HG03457 (cell line): ENCODE data around the gene ADCYAP1.
"Not testable (repeated sequence)": the region's sequence is repeated elsewhere in the genome, so short reads cannot be mapped to it uniquely, and the experiment has no call there.

Experiments
- ATAC-seq: cut with Tn5 transposase; IDR thresholded peaks from one replicate; pipeline ENCODE4 v1.9.1; 2021; ENCODE audit warnings: moderate number of reproducible peaks; ENCODE audit not compliant: unreplicated experiment

Gene ADCYAP1

DNA sequence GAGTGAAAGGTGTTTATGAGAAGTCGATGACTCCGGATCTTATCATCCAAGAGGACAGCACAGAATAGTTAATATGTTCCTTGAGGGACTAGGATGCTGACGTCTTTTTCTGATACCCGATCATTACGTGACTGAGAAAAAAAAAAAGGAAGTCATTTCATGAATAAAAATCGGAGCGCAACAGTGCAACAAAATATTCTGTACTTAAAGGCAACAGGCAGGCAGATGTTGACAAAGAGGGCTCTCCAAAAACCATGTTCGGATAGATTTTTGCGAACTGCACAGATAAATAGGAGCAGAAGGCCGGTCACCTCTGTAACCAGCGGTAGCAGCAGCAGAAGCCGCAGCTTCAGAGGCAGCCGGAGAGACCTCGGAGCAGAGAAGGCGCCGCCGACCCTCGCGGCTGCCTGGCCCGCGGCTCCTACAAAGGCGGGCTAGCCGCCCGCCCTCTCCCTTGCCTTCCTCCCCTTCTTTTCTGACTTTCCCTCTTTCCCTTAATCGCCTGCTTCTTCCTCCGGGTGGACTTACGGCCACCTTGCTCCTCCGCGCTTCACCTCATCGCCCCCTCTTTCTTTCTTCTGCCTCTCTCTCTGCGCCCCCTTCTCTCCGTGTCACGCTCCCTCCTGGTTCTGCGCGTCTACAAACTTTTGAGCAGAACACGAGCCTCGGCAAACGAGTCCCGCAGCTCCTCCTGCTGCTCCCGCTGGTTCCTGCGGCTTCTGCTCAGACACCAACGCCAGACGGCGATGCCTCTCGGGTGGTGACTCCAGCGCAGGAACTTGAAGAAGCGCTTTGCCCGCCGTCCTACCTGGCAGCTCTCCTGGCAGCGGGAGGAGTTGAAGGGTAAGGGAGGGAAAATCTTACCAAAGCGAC, at the start of gene ADCYAP1:
ADCYAP1 (plus strand) TSS at position 654 of the 873 bp plus-strand sequence. CDS start 516 bp downstream, outside the sequence.
- no peak for ATAC-seq

GRCh38 chr18:857986-858385, 46.7 kb upstream of the ADCYAP1 start:
- ATAC-seq = no peak

- no peak for ATAC-seq
Observed at GRCh38 chr18:864872-865273, 39.8 kb upstream of the ADCYAP1 start.

DNA sequence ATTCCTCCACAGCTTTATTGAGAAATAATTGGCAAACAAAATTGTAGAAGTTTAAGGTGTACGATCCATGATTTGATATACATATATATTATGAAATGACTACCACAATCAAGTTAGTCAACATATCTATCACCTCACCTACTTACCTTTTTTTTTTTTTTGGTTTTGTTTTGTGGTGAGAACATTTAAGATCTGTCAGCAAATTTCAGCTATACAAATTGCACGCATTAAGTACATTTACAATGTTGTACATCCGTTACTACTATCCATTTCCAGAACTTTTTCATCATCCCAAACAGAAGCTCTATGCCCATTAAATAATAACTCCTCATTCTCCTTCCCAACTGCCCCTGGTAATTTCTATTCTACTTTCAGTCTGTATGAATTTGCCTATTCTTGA, 37.4 kb upstream of the ADCYAP1 start:
- ATAC-seq = no peak

DNA sequence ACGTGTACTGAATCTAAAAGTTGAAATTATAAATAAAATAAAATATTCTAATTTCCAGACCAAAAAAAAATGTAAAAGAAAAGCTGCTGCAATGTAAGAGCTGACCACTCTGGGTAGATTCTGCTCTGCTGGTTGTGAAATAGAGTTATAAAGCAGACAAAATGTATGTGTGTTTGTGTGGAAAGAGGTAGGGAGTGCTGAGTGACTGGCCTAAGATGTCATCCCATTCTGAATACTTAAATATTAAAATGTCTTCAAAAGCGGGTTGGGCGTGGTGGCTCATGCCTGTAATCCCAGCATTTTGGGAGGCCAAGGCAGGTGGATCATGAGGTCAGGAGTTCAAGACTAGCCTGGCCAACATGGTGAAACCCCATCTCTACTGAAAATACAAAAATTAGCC, 31.2 kb upstream of the ADCYAP1 start:
- not testable (repeated sequence) for ATAC-seq

DNA sequence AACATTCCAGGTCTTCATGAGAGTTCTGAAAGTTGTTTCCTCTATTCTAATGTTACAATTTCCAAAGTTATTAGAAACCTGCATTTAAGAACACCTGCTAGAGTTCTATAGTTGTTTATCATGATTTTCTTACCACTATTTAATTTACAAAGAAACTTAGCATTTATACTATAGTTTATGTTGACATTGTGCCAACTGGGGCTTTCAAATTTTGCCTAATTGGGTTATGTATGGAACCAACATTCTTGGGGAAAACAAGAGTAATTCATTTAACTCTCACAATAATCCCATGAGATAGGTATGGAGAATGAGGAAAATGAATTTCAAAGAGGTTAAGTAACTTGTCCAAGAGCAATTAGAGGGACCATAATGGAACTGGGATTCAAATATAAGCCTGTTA, 28.8 kb upstream of the ADCYAP1 start:
- no peak for ATAC-seq

DNA sequence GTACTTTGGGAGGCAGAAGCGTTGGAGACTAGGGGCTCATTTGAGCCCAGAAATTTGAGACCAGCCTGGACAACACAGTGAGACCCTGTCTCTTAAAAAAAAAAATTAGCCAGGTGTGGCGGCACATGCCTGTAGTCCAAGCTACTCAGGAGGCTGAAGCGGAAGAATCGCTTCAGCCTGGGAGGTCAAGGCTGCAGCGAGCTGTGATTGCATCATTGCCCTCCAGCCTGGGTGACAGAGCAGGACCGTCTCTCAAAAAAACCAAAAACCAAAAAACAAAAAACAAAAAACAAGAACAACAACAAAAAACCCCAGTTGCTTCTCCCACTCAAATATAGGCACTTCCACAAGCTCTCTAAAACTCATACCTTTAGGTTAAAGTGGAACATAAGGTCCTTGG, 27.4 kb upstream of the ADCYAP1 start:
- no peak for ATAC-seq

- ATAC-seq = no peak
Observed at GRCh38 chr18:886076-886475, 18.6 kb upstream of the ADCYAP1 start.

DNA sequence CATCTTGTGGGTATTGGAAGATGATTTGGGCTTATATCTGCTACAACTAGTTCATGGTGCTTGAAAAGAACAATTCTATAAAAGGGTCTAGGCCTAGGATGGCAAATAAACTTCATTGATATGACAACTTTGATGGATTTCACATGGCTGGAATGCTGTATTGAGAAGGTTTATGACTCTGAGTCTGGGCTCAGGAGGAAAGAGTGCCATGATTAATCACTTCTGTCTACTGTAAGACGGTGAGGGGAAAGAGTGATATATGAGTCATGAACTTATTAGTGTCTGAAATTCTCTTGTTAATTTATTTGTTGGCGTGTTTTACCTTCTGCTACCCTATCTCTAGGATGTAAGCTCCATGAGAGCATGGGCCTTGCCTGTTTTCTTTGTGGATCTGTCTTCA, 17.0 kb upstream of the ADCYAP1 start:
- no peak for ATAC-seq

DNA sequence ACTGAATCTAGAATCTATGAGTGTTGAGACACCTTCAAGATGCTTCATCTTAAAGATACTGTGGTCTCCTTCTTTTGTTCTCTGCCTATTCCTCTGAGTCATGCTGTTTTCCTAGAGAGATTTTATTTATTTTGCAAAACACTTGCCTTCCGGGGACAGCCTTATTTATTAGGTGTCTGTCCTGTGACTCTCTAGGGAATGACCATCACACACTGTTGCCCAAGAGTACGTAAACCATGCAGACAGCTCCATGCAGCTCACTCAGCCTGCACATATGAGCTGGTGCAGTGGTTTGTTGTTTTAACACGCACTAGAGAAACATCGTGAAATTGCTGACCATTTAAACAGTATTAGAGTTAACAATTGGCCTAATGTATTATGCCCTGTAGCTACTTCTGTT, 12.4 kb upstream of the ADCYAP1 start:
- no peak for ATAC-seq

GRCh38 chr18:896315-896714, 8.4 kb upstream of the ADCYAP1 start:
- ATAC-seq = no peak

- ATAC-seq = no peak
Observed at GRCh38 chr18:901761-902160, 2.9 kb upstream of the ADCYAP1 start.

DNA sequence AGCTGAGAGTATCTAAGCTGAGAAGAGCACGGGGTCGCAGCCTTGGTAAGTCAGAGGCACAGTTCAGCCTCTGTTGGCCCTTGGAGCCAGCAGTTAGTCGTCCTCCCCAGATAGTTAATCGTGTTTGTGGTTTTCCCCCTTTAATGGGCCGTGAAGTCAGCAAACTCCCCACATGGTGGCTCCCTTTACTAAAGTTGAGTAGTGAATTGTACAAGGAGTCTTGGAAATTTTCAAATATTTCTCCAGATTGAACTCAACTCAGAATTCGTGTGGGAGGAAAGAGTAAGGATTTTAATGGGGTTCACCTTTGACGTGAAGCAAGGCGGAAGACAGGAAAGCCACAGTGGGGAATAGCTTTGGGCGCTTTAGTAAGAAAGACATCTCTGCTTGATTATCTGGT, 2.4 kb upstream of the ADCYAP1 start:
- no peak for ATAC-seq

DNA sequence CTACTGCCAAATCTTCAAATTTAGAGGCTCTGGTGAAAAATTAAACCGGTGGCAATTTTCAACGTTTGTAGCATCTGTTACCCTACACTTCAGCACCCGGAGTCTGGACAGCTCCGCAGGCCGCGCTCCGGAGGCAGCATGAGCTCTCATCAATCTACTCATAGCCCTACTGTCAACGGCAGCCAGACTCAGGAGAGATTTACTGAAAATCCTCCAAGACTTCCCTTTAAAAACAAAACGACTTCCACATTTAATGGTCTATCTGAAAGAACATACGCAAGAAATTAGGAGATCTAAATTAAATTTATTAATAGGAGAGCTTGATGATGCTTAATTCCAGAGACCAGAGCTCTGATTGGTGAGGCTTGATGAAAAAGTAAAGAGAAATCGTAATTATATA, 970 bp upstream of the ADCYAP1 start:
- no peak for ATAC-seq

DNA sequence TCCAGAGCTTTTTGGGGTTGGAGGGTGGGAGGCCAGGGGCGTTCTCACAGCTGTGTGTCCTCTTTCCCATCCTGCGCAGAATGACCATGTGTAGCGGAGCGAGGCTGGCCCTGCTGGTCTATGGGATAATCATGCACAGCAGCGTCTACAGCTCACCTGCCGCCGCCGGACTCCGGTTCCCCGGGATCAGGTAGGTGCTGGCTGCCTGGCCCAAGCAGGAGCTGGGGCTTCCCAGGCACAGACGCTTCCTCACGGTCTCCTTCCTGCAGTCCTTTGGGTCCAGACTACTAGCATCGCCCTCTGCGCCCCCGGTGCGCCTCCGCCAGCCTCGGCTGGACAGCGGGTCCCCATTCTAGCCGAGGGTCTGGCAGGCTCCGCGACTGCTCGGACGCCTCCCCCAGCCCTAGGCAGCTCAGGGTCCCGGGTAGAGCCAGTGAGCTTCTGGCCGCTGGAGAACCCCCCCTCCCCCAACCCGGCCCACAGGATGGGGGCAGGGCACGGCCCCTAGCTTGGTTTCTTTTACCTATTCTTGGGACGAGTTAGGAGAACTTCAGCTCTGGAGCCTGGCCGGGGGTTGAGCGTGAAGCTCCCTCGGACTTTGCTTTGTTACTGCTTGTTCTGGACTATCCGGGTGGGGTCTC, 756 bp downstream of the ADCYAP1 start:
- no peak for ATAC-seq

DNA sequence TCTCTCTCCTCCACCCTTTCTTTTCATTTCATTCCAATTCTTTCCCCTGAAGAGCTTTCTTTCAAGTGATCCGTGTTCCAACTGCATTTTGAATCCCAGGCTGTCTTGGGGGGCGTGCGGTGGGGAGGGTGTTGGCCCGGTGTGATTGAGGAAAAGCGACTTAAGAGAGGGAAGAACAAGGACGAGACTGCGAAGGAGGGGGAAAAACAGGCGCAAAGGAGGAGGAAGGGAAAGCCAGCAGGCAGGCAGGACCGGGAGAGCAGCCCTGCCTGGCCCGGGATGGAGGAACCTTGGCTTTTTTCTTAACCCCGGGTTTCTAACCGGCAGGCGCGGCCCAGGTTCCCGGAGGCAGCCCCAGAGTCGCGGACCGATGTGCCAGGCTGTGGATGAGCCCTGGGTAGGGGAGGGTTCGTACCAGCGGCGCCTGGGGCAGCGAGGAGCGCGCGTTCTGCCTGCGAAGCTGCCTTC, 1.3 kb downstream of the ADCYAP1 start:
- no peak for ATAC-seq

- ATAC-seq = no peak
Observed at GRCh38 chr18:906416-907114, 1.9 kb downstream of the ADCYAP1 start.

DNA sequence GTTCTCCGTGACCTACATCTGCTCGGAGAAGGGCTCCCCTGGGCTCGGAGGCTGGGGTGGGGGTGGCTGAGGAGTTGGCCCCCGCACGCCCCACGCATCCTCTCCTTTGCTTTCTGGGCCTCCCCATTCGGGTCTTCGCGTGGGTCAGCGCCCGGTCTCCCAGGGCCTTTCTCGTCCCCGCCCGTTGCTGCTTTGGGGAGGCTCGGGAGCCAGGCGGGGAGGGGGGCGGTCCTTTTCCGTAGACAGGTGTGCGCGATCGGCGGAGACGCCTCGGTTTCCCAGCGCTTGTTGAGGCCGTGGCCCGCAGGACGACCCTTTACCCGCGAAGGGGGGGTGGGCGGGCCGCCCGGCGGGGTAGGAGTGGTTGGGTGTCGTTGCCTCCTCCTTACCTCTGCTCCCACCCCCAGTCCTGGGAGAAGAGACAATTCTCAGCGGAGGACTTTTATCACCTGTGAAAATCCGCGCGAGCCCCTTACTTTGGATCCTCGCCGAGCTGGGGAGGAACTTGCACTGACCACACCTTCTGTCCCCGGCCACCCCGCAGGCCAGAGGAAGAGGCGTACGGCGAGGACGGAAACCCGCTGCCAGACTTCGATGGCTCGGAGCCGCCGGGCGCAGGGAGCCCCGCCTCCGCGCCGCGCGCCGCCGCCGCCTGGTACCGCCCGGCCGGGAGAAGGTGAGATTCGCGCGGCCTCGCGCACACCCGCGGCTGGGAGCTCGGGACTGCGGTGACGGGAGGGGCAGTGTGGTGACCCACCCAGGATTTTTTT, 2.6 kb downstream of the ADCYAP1 start:
- no peak for ATAC-seq

DNA sequence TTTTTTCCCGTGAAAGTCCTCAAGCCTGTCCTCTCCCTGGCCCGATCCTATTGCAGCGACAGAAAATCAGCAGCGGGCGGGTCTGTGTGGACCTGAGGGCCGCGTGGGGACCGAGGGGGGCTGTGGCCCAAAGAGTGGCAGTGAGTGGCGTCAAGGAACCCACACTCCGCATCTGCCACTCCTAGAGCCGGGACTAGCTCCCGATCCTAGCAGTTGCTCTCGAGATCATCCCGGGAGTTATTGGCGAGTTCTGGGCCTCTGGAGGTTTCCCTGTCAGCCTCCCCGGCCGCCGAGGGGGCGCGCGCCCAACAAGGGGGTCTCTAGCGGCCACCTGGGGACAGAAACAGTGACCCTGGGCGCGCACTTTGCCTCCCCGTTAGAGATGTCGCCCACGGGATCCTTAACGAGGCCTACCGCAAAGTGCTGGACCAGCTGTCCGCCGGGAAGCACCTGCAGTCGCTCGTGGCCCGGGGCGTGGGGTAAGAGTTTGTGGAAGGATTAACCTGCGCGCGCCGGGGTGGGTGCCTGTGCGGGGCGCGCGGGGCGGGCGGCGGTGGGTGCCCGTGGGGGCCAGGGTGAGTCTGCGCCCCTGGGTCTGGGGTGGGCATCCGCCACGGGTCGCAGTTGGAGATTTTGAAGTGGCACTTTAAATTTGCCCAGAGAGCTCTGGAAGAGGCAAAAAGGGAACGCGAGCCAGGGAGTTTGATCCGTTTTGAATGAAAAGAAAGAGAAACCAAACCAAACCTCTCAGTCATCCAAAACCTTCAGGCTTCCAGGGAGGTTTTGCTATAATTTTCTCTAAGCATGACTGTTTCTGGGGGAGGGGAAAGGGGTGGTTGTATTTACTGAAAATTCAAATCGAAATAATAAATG, 3.5 kb downstream of the ADCYAP1 start:
- no peak for ATAC-seq
